Measurements from ENCODE around the gene IGFLR1. TPM values are rescaled to one million over a fixed set of nuclear protein-coding genes. Genes with fewer than 3 reads are reported as not detected.
A peak's percentile ranks its signal among the peaks of the same experiment; 100 is the strongest.

IGFLR1 gene
- total and polyA plus RNA-seq, 2 of the 4 experiments (the other 2 are of a cell fraction) = 0.72 to 2.7 TPM

- TF ChIP-seq RFX5 (IDR thresholded peaks at IDR 0.05; ENCODE audit: low read depth, low read length) (no peak), RCOR1 (IDR thresholded peaks at IDR 0.05; ENCODE audit: insufficient replicate concordance, low read length) (no peak)
Measured at GRCh38 chr19:35754370-35755130, 12.3 kb upstream of the IGFLR1 start (continued).

- Histone ChIP-seq H4K8ac (ENCODE audit: low read depth in 2 of 2, low read length in 2 of 2) (no peak overlapping the region), H3K9ac (ENCODE audit: low read depth, low read length) (no peak overlapping the region), H3K4me3 (ENCODE audit: insufficient read depth, low read depth, low read length) (no peak overlapping the region), H2AK9ac (replicated peaks; ENCODE audit: low read depth, low read length, poor library complexity) (no peak overlapping the region), H3K56ac (ENCODE audit: extremely low read depth, insufficient read depth, low read length) (no peak overlapping the region), H3K18ac (ENCODE audit: low read depth, low read length) (no peak overlapping the region), H3K27ac (ENCODE audit: insufficient read depth, low read length) (no peak overlapping the region), H2AFZ (replicated peaks; ENCODE audit: low read length, poor library complexity) (no peak overlapping the region), H3K4ac (ENCODE audit: low read depth, low read length) (no peak overlapping the region), H2AK5ac (ENCODE audit: low read depth, low read length) (no peak overlapping the region), H4K20me1 (ENCODE audit: insufficient read depth, low read length) (peaks cover 6% of the 10 kb centered on the region; the same call in 1 of the 2 replicates), H3K79me1 (ENCODE audit: low read depth in 1 of 2, low read length in 2 of 2) (peaks cover 20 to 66% of the 10 kb centered on the region in 2 experiments; a peak in 3 of 4 replicates), H4K91ac (ENCODE audit: insufficient read depth, low read depth, low read length) (no peak overlapping the region), H3K27me3 (ENCODE audit: control insufficient read depth, insufficient read depth, low read length) (no peaks in the 10 kb centered on the region), H3K23ac (ENCODE audit: low read depth, low read length) (no peak overlapping the region), H3K9me1 (ENCODE audit: insufficient read depth, low read length) (0 out of 2 replicates have a peak, but pooled peaks cover 8% of the 10 kb centered on the region), H3K36me3 (ENCODE audit: control insufficient read depth, insufficient read depth, low read length) (peaks cover 29% of the 10 kb centered on the region; the same call in 1 of the 2 replicates), H4K5ac (ENCODE audit: low read depth, low read length) (no peak overlapping the region), H2BK120ac (ENCODE audit: low read depth, low read length) (no peak overlapping the region), H2BK15ac (ENCODE audit: low read depth, low read length) (no peak overlapping the region), H3K14ac (replicated peaks; ENCODE audit: low read depth, low read length) (no peak overlapping the region), H2BK20ac (ENCODE audit: low read depth, low read length) (no peak overlapping the region), H3K4me2 (ENCODE audit: low read depth, low read length) (no peak overlapping the region), H3K9me3 (ENCODE audit: control insufficient read depth, insufficient read depth, low read length) (no peaks in the 10 kb centered on the region), H3K4me1 (ENCODE audit: control insufficient read depth, insufficient read depth, low read length) (peaks cover 16% of the 10 kb centered on the region), H2BK5ac (ENCODE audit: low read depth, low read length, poor library complexity, severe bottlenecking) (no peak overlapping the region)
- TF ChIP-seq POLR2A (IDR thresholded peaks at IDR 0.05; ENCODE audit: low read depth, low read length) (peak; percentile 16; the same call in 1 of the 2 replicates), SMC3 (IDR thresholded peaks at IDR 0.05; ENCODE audit: low read depth, low read length) (no peak), MAZ (IDR thresholded peaks at IDR 0.05; ENCODE audit: borderline replicate concordance, low read depth, low read length) (no peak)
- intact Hi-C loops (cut with micrococcal nuclease) (no loop called here), in situ Hi-C loops (cut with MboI; ENCODE audit: low sequenced_read_pairs) (no loop called here), dilution Hi-C loops (cut with HindIII; ENCODE audit: low sequenced_read_pairs, unreplicated experiment) (no loop called here)
- BruUV-seq (replicated peaks) = no TSS peak
- ChIA-PET POLR2A (ENCODE audit: unreplicated experiment) (interaction anchor here (0.6 kb wide), 1 partner anchor 16 kb away, joined by 3 read pairs; no protein-coding TSS in a partner anchor), CTCF (no interaction called here)
- 100% methylated on average over 5 of the region's 20 CpGs; no CpG with 5 or more reads in 1 of the 2 experiments for WGBS, 2 experiments (ENCODE audit: extremely low coverage in 2 of 2, insufficient read length in 1 of 2)
- no peak for ATAC-seq (ENCODE audit: low read depth)
- DNase-seq = no peak
Measured at GRCh38 chr19:35753634-35754369, 11.6 kb upstream of the IGFLR1 start.
